ENCODE results near the gene SIRT1.

DNA sequence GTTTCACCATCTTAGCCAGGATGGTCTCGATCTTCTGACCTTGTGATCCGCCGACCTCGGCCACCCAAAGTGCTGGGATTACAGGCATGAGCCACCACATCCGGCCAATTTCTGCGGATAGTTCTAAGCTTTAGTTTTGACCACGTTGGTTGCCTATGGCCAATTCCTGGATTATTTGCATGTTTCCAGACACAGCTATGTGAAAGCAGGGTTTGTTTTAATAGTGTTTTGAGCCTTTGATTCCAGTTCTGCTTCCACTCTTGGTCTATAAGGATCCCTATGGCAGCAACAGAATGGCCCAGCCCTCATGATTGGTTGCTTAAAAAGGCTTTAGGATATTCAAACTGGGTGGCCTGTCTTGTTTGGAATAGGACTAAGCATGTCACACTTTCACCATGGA lies 19.1 kb downstream of the SIRT1 start:
- TF ChIP-seq, protein P1, sequence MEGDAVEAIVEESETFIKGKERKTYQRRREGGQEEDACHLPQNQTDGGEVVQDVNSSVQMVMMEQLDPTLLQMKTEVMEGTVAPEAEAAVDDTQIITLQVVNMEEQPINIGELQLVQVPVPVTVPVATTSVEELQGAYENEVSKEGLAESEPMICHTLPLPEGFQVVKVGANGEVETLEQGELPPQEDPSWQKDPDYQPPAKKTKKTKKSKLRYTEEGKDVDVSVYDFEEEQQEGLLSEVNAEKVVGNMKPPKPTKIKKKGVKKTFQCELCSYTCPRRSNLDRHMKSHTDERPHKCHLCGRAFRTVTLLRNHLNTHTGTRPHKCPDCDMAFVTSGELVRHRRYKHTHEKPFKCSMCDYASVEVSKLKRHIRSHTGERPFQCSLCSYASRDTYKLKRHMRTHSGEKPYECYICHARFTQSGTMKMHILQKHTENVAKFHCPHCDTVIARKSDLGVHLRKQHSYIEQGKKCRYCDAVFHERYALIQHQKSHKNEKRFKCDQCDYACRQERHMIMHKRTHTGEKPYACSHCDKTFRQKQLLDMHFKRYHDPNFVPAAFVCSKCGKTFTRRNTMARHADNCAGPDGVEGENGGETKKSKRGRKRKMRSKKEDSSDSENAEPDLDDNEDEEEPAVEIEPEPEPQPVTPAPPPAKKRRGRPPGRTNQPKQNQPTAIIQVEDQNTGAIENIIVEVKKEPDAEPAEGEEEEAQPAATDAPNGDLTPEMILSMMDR (conservative IDR thresholded peaks at IDR 0.05 in 1 of 2, IDR thresholded peaks at IDR 0.05 in 1 of 2; ENCODE audit: low read depth in 1 of 2, low read length in 2 of 2), result no peak
- TF ChIP-seq EZH2 (IDR thresholded peaks at IDR 0.05; ENCODE audit: low read length, missing control alignments), result no peak

Measured in fibroblast of lung (primary cell).